ENCODE measurements around the gene RASGRF1.

The RASGRF1 gene

GRCh38 chr15:78985859-78986475 is 104.6 kb downstream of the RASGRF1 start:
- no peak for DNase-seq (ENCODE audit: low read depth)

GRCh38 chr15:78984041-78984440 is 106.5 kb downstream of the RASGRF1 start:
- no peak for DNase-seq (ENCODE audit: low read depth)

- no peak for DNase-seq (ENCODE audit: low read depth)
These were observed 107.2 kb downstream of the RASGRF1 start for GRCh38 chr15:78983146-78983918.

GRCh38 chr15:78982736-78983135 is 107.8 kb downstream of the RASGRF1 start:
- DNase-seq (ENCODE audit: low read depth), result no peak

GRCh38 chr15:78981532-78982313 is 108.9 kb downstream of the RASGRF1 start:
- no peak for DNase-seq (ENCODE audit: low read depth)

GRCh38 chr15:78979456-78980320 is 110.9 kb downstream of the RASGRF1 start:
- DNase-seq (ENCODE audit: low read depth), result no peak

GRCh38 chr15:78978601-78979179 is 111.9 kb downstream of the RASGRF1 start:
- DNase-seq (ENCODE audit: low read depth), result no peak

- DNase-seq (ENCODE audit: low read depth), result no peak
These were observed 112.8 kb downstream of the RASGRF1 start for GRCh38 chr15:78977591-78978347.

- DNase-seq (ENCODE audit: low read depth), result no peak
These were observed 113.4 kb downstream of the RASGRF1 start for GRCh38 chr15:78977091-78977571.

- DNase-seq (ENCODE audit: low read depth), result no peak
These were observed 113.9 kb downstream of the RASGRF1 start for GRCh38 chr15:78976691-78977090.

GRCh38 chr15:78974272-78974918 is 116.2 kb downstream of the RASGRF1 start:
- no peak for DNase-seq (ENCODE audit: low read depth)

- no peak for DNase-seq (ENCODE audit: low read depth)
These were observed 120.8 kb downstream of the RASGRF1 start for GRCh38 chr15:78969687-78970349.

- DNase-seq (ENCODE audit: low read depth), result no peak
These were observed 121.9 kb downstream of the RASGRF1 start for GRCh38 chr15:78968539-78969271.

GRCh38 chr15:78968114-78968513 is 122.5 kb downstream of the RASGRF1 start:
- no peak for DNase-seq (ENCODE audit: low read depth)

GRCh38 chr15:78960308-78960707 is 130.3 kb downstream of the RASGRF1 start:
- no peak for DNase-seq (ENCODE audit: low read depth)

GRCh38 chr15:78959360-78959759 is 131.2 kb downstream of the RASGRF1 start:
- DNase-seq (ENCODE audit: low read depth), result no peak

GRCh38 chr15:78957416-78958093 is 133.0 kb downstream of the RASGRF1 start:
- DNase-seq (ENCODE audit: low read depth), result no peak

GRCh38 chr15:78956937-78957336 is 133.6 kb downstream of the RASGRF1 start:
- no peak for DNase-seq (ENCODE audit: low read depth)
